Uterus (tissue), 4 donors: ENCODE results near the gene TIMM44. TPM values are rescaled to one million over a fixed set of nuclear protein-coding genes. Genes with fewer than 3 reads are reported as not detected.

ENCODE experiments used
- DNase-seq, 2 donors: peaks; one replicate each; pipeline ENCODE4 v3.0.0-alpha.2; 2019 to 2020
- H3K27ac ChIP-seq, 2 donors: fragments of 200-600 bp; sonication (generic); 1 replicate in 1 of 2; 2 replicates in 1 of 2; pipeline ENCODE4 v1.5.1; 2016 to 2018
- H3K27me3 ChIP-seq, 2 donors: fragments of 200-600 bp; sonication (generic); one replicate each; pipeline ENCODE4 v1.5.1; 2018 to 2019; ENCODE audit warnings: control low read depth in 1 of 2
- H3K36me3 ChIP-seq, 2 donors: fragments of 200-600 bp; sonication (generic); one replicate each; pipeline ENCODE4 v1.5.1; 2019; ENCODE audit warnings: control low read depth in 1 of 2
- H3K4me1 ChIP-seq, 2 donors: fragments of 200-600 bp; sonication (generic); one replicate each; pipeline ENCODE4 v1.5.1; 2018 to 2019; ENCODE audit warnings: control low read depth in 1 of 2
- H3K4me3 ChIP-seq, 2 donors: fragments of 200-600 bp; sonication (generic); 1 replicate in 1 of 2; 2 replicates in 1 of 2; pipeline ENCODE4 v1.5.1; 2018 to 2019; ENCODE audit warnings: mild to moderate bottlenecking in 1 of 2
- H3K9me3 ChIP-seq, 2 donors: fragments of 200-600 bp; sonication (generic); one replicate each; pipeline ENCODE4 v1.5.1; 2019; ENCODE audit warnings: control low read depth in 1 of 2
- CTCF ChIP-seq, 4 experiments: fragments of 200-600 bp in 2 of 4; fragments of 450-650 bp in 2 of 4; sonication (generic) in 2 of 4; IDR thresholded peaks; one replicate each; pipeline ENCODE4 v1.5.1; 2016 to 2019; ENCODE audit warnings: antibody characterized with exemption in 4 of 4, mild to moderate bottlenecking in 2 of 4, moderate library complexity in 1 of 4
- POLR2A ChIP-seq, 2 donors: fragments of 450-650 bp; IDR thresholded peaks; one replicate each; pipeline ENCODE4 v1.6.1; 2016; ENCODE audit warnings: antibody characterized with exemption in 2 of 2, mild to moderate bottlenecking in 1 of 2, moderate library complexity in 1 of 2
- intact Hi-C: fragments of 100-400 bp; cut with DNase I; formaldehyde crosslinking; loops from one replicate; pipeline ENCODE4 v1.15.1; 2023; ENCODE audit warnings: low total_unique reads
- total RNA-seq, 4 donors: library from RNA; depleted of rRNA in 3 of 4; stranded (reverse); fragments of >200 nt in 3 of 4; gene quantifications; one replicate each; pipeline versions ENCODE4 v1.1.0 to v1.2.4, GENCODE V29; 2014 to 2023
- donor health status: DM: yes; HTN: yes; CAD: no.

The TIMM44 gene, protein sequence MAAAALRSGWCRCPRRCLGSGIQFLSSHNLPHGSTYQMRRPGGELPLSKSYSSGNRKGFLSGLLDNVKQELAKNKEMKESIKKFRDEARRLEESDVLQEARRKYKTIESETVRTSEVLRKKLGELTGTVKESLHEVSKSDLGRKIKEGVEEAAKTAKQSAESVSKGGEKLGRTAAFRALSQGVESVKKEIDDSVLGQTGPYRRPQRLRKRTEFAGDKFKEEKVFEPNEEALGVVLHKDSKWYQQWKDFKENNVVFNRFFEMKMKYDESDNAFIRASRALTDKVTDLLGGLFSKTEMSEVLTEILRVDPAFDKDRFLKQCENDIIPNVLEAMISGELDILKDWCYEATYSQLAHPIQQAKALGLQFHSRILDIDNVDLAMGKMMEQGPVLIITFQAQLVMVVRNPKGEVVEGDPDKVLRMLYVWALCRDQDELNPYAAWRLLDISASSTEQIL
- 100 to 1,000 TPM in 1 of 4 donors, 10 to 100 TPM in 3; 41.1 to 117 (median 62.9) TPM for total RNA-seq

GRCh38 chr19:7943444-7944176 is at the start of gene TIMM44:
Gene TIMM44, minus strand, starts transcription at chr19:7943666. Its CDS starts 15 bp downstream, at chr19:7943651.
- Histone ChIP-seq H3K36me3 (no peaks in the 10 kb centered on the region), H3K4me3 (peak within 1 kb of the TSS; percentile 64 to 98), H3K9me3 (no peaks in the 10 kb centered on the region), H3K4me1 (peaks cover 9 to 10% of the 10 kb centered on the region in 2 donors), H3K27ac (peak within 1 kb of the TSS; percentile 97 to 98), H3K27me3 (no peaks in the 10 kb centered on the region)
- peak; percentile 51 to 65 for TF ChIP-seq POLR2A (IDR thresholded peaks at IDR 0.05)
- peak in 1 of 4 experiments; percentile 8 for TF ChIP-seq CTCF (IDR thresholded peaks at IDR 0.05)
- intact Hi-C loops: loop anchor here (5.0 kb wide), 1 partner anchor 59 kb away; no protein-coding TSS in a partner anchor
- DNase-seq: peak; percentile 99

DNA sequence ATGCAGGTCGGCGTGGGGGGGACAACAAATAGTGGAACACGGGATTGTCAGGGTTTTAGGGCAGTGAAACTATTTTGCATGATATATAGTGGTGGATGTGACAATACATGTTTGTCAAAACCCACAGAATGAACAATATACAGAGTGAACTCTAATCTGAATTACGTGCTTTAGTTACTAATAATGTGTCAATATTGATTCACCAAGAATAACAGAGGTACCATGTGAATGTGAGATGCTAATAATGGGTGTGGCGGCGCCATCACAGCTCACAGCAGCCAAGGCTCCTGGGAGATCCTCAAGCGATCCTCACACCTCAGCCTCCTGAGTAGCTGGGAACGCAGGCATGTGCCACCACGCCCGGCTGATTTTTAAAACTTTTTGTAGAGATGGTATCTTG is 49.1 kb upstream of the TIMM44 start:
- Histone ChIP-seq H3K27me3 (no peaks in the 10 kb centered on the region), H3K4me1 (no peaks in the 10 kb centered on the region), H3K9me3 (no peaks in the 10 kb centered on the region), H3K4me3 (no peak overlapping the region), H3K27ac (no peak overlapping the region), H3K36me3 (no peaks in the 10 kb centered on the region)
- TF ChIP-seq POLR2A (IDR thresholded peaks at IDR 0.05) (no peak), CTCF (IDR thresholded peaks at IDR 0.05) (no peak)
- DNase-seq: no peak
- intact Hi-C loops: no loop called here

- no peak for DNase-seq
- TF ChIP-seq POLR2A (IDR thresholded peaks at IDR 0.05): no peak
- TF ChIP-seq CTCF (IDR thresholded peaks at IDR 0.05): no peak
- no peaks in the 10 kb centered on the region for H3K4me1 ChIP-seq
- H3K9me3 ChIP-seq: no peaks in the 10 kb centered on the region
- no peaks in the 10 kb centered on the region for H3K36me3 ChIP-seq
- intact Hi-C loops: no loop called here
- no peak overlapping the region for H3K27ac ChIP-seq
- H3K4me3 ChIP-seq: no peak overlapping the region
- no peaks in the 10 kb centered on the region for H3K27me3 ChIP-seq
Observed at GRCh38 chr19:7989071-7989575, 45.7 kb upstream of the TIMM44 start.

GRCh38 chr19:7988307-7988706 is 44.8 kb upstream of the TIMM44 start:
- intact Hi-C loops: no loop called here
- TF ChIP-seq CTCF (IDR thresholded peaks at IDR 0.05) (no peak), POLR2A (IDR thresholded peaks at IDR 0.05) (no peak)
- Histone ChIP-seq H3K27ac (no peak overlapping the region), H3K4me3 (no peak overlapping the region), H3K36me3 (no peaks in the 10 kb centered on the region), H3K4me1 (no peaks in the 10 kb centered on the region), H3K9me3 (no peaks in the 10 kb centered on the region), H3K27me3 (no peaks in the 10 kb centered on the region)
- no peak for DNase-seq
